A673 (cell line): ENCODE measurements around the gene LUZP1. TPM values are rescaled to one million over a fixed set of nuclear protein-coding genes. Genes with fewer than 3 reads are reported as not detected.

ENCODE experiments used
- BruUV-seq: library from RNA; stranded (reverse); fragments of 400-500 nt; replicated peaks from 2 replicates; lab custom pipeline; 2021; lab: Mats Ljungman, UMichigan
- CTCF ChIA-PET: fragments of 300-600 bp; sonication (Branson Sonifier 250); formaldehyde crosslinking; loops from one replicate; lab custom pipeline; 2022; ENCODE audit warnings: antibody characterized with exemption; lab: Charles Lee
- POLR2A ChIA-PET: fragments of 300-600 bp; sonication (Branson Sonifier 250); formaldehyde crosslinking; loops from one replicate; lab custom pipeline; 2022; ENCODE audit warnings: antibody characterized with exemption; ENCODE audit not compliant: low non-redundant PET; lab: Charles Lee
- DNase-seq: peaks from one replicate; pipeline ENCODE4 v3.0.0-alpha.2; 2015; ENCODE audit warnings: low spot score
- H3K27ac ChIP-seq: fragments of 200-600 bp; sonication (generic); 2 replicates; pipeline ENCODE4 v1.5.1; 2016; ENCODE audit warnings: mixed run types, low read depth, mild to moderate bottlenecking, mixed read lengths, antibody characterized with exemption, low read length; ENCODE audit not compliant: poor library complexity, severe bottlenecking
- H3K27me3 ChIP-seq: fragments of 200-600 bp; sonication (generic); replicated peaks from 2 replicates; pipeline ENCODE4 v1.6.1; 2017; ENCODE audit warnings: mixed run types, low read depth, mild to moderate bottlenecking, mixed read lengths, antibody characterized with exemption, low read length; ENCODE audit not compliant: insufficient read depth, poor library complexity
- H3K36me3 ChIP-seq: fragments of 200-600 bp; sonication (generic); 2 replicates; pipeline ENCODE4 v1.6.1; 2016; ENCODE audit warnings: mixed run types, mild to moderate bottlenecking, mixed read lengths, antibody characterized with exemption, low read length; ENCODE audit not compliant: insufficient read depth, poor library complexity, severe bottlenecking
- H3K4me1 ChIP-seq: fragments of 200-600 bp; sonication (generic); 2 replicates; pipeline ENCODE4 v1.6.1; 2017; ENCODE audit warnings: mixed run types, mild to moderate bottlenecking, mixed read lengths, antibody characterized with exemption, low read length; ENCODE audit not compliant: insufficient read depth, poor library complexity, severe bottlenecking
- H3K4me3 ChIP-seq: fragments of 200-600 bp; sonication (generic); 2 replicates; pipeline ENCODE4 v1.5.1; 2016; ENCODE audit warnings: low read depth, mixed run types, mild to moderate bottlenecking, mixed read lengths, low read length; ENCODE audit not compliant: poor library complexity, severe bottlenecking
- H3K9me3 ChIP-seq: fragments of 200-600 bp; sonication (generic); 2 replicates; pipeline ENCODE4 v1.6.1; 2016; ENCODE audit warnings: mixed run types, low read depth, mild to moderate bottlenecking, mixed read lengths, antibody characterized with exemption, low read length; ENCODE audit not compliant: poor library complexity, severe bottlenecking
- EZH2 ChIP-seq: fragments of 200-600 bp; sonication (generic); IDR thresholded peaks from 2 replicates; pipeline ENCODE4 v1.6.1; 2017; ENCODE audit warnings: borderline replicate concordance, low read depth, mild to moderate bottlenecking, mixed read lengths, antibody characterized with exemption, low read length; ENCODE audit not compliant: poor library complexity, severe bottlenecking
- intact Hi-C: fragments of 100-400 bp; cut with micrococcal nuclease; formaldehyde crosslinking; loops from one replicate; pipeline ENCODE4 v1.10.0; 2022; ENCODE audit not compliant: unreplicated experiment
- total RNA-seq: library from RNA; stranded (reverse); gene quantifications from 2 replicates; pipeline ENCODE4 v1.2.3, GENCODE V29; 2021
- TF ChIP-seq, protein P1 (sequence below): fragments of 300-800, 200-600 bp; sonication (generic); conservative IDR thresholded peaks from 2 replicates; pipeline ENCODE4 v1.5.1; 2017; ENCODE audit warnings: low read depth, mild to moderate bottlenecking, antibody characterized with exemption, low read length, moderate library complexity, mixed read lengths

The LUZP1 gene
- total RNA-seq, 1 experiment from 2014 or later: 34.9 TPM

GRCh38 chr1:23126801-23127200 is 41.9 kb downstream of the LUZP1 start:
- no peak overlapping the region for H3K4me3 ChIP-seq
- no peak for TF ChIP-seq EZH2
- TF ChIP-seq, protein P1, sequence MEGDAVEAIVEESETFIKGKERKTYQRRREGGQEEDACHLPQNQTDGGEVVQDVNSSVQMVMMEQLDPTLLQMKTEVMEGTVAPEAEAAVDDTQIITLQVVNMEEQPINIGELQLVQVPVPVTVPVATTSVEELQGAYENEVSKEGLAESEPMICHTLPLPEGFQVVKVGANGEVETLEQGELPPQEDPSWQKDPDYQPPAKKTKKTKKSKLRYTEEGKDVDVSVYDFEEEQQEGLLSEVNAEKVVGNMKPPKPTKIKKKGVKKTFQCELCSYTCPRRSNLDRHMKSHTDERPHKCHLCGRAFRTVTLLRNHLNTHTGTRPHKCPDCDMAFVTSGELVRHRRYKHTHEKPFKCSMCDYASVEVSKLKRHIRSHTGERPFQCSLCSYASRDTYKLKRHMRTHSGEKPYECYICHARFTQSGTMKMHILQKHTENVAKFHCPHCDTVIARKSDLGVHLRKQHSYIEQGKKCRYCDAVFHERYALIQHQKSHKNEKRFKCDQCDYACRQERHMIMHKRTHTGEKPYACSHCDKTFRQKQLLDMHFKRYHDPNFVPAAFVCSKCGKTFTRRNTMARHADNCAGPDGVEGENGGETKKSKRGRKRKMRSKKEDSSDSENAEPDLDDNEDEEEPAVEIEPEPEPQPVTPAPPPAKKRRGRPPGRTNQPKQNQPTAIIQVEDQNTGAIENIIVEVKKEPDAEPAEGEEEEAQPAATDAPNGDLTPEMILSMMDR: no peak
- H3K4me1 ChIP-seq: peaks cover 34% of the 10 kb centered on the region
- H3K9me3 ChIP-seq: no peaks in the 10 kb centered on the region
- no peaks in the 10 kb centered on the region for H3K27me3 ChIP-seq
- DNase-seq: no peak
- ChIA-PET POLR2A (interaction anchor here (0.5 kb wide), 1 partner anchor 217 kb away, joined by 13 read pairs; the partner anchor contains the start of gene HNRNPR), CTCF (no interaction called here)
- no peak overlapping the region for H3K27ac ChIP-seq
- H3K36me3 ChIP-seq: no peaks in the 10 kb centered on the region
- BruUV-seq: no TSS peak
- intact Hi-C loops: loop anchor here (5.0 kb wide), 1 partner anchor 40 kb away; the partner anchor contains the start of gene LUZP1

DNA sequence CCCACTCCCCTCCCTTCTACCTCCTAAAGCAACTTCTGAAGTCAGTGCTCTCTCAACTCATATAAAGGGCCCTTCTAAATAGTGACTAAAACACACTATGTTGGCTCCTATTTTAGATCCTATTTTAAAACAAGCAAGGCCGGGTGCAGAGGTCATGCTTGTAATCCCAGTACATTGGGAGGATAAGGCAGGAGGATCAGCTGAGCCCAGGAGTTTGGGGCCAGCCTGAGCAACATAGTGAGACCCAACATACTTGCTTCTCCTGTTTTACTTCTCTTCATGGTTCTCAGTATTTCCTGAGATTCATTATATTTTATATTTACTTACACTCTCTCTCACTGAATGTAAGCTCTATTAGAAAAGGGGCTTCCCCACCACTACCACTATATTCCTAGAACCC is 42.5 kb downstream of the LUZP1 start:
- no peak for TF ChIP-seq EZH2
- TF ChIP-seq, protein P1: no peak
- H3K27ac ChIP-seq: peak overlapping the region; percentile 21
- no TSS peak for BruUV-seq
- intact Hi-C loops: loop anchor here (5.0 kb wide), 1 partner anchor 41 kb away; the partner anchor contains the start of gene LUZP1
- no peaks in the 10 kb centered on the region for H3K27me3 ChIP-seq
- ChIA-PET CTCF (no interaction called here), POLR2A (no interaction called here)
- H3K9me3 ChIP-seq: no peaks in the 10 kb centered on the region
- H3K4me3 ChIP-seq: no peak overlapping the region
- H3K4me1 ChIP-seq: peaks cover 34% of the 10 kb centered on the region
- no peak for DNase-seq
- H3K36me3 ChIP-seq: no peaks in the 10 kb centered on the region

DNA sequence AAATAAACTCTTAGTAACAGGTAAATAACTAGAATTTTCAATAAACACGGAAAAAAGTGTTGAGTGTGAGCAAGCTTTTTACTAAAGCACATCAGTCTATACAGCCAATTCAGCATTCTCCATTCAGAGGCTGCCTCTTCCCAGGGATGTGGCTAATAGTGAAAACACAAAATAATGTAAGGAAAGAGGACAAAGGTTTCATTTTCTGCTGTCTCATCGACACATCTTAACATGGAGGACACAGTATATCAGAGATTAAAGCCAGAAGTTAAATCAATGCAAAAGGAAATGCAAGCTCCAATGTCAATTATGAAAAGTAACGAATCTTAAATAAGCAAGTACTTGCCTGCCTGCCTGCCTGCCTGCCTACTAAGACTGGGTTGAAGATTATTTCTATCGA is 43.2 kb downstream of the LUZP1 start:
- H3K27ac ChIP-seq: no peak overlapping the region
- H3K27me3 ChIP-seq: no peaks in the 10 kb centered on the region
- ChIA-PET CTCF (no interaction called here), POLR2A (no interaction called here)
- H3K36me3 ChIP-seq: no peaks in the 10 kb centered on the region
- H3K9me3 ChIP-seq: no peaks in the 10 kb centered on the region
- no peak overlapping the region for H3K4me3 ChIP-seq
- no peak for TF ChIP-seq EZH2
- TF ChIP-seq, protein P1: no peak
- intact Hi-C loops: loop anchor here (5.0 kb wide), 1 partner anchor 42 kb away; the partner anchor contains the start of gene LUZP1
- peaks cover 34% of the 10 kb centered on the region for H3K4me1 ChIP-seq
- no peak for DNase-seq
- no TSS peak for BruUV-seq
